H1 (cell line): Measurements from ENCODE around the gene RLBP1. TPM values are rescaled to one million over a fixed set of nuclear protein-coding genes. Genes with fewer than 3 reads are reported as not detected.

Experiments
- CTCF ChIA-PET: fragments of 300-600 bp; sonication (Branson Sonifier 250); formaldehyde crosslinking; loops from one replicate; lab custom pipeline; 2021; ENCODE audit not compliant: partially characterized antibody; lab: Charles Lee
- POLR2A ChIA-PET: fragments of 300-600 bp; sonication (Branson Sonifier 250); formaldehyde crosslinking; loops from one replicate; lab custom pipeline; 2021; ENCODE audit warnings: inconsistent platforms; ENCODE audit not compliant: partially characterized antibody; lab: Charles Lee
- DNase-seq, 2 experiments: peaks; one replicate each; pipeline versions ENCODE4 v3.0.0 to v3.0.0-alpha.2; 2010 to 2022; ENCODE audit warnings: low spot score in 2 of 2, low read depth in 1 of 2, mixed read lengths in 1 of 2
- FAIRE-seq: peaks from 2 replicates; lab custom pipeline; 2011; peaks lifted over from hg19 to GRCh38; lab: Jason Lieb, UNC
- H2AFZ ChIP-seq: 2 replicates; pipeline ENCODE4 v1.8.1; 2012; ENCODE audit warnings: low read length, inconsistent platforms
- H2AK5ac ChIP-seq: 2 replicates; pipeline ENCODE4 v1.6.1; 2013; ENCODE audit warnings: low read depth, low read length
- H2BK120ac ChIP-seq: replicated peaks from 2 replicates; pipeline ENCODE3; 2013; ENCODE audit warnings: low read depth, low read length, inconsistent platforms
- H2BK12ac ChIP-seq: 2 replicates; pipeline ENCODE4 v1.6.1; 2013; ENCODE audit warnings: low read depth, low read length
- H2BK15ac ChIP-seq: 2 replicates; pipeline ENCODE4 v1.6.1; 2013; ENCODE audit warnings: low read length
- H2BK20ac ChIP-seq: 2 replicates; pipeline ENCODE4 v1.6.1; 2013; ENCODE audit warnings: low read length
- H2BK5ac ChIP-seq: 2 replicates; pipeline ENCODE4 v1.6.1; 2013; ENCODE audit warnings: low read depth, low read length
- H3K14ac ChIP-seq: 2 replicates; pipeline ENCODE4 v1.6.1; 2013; ENCODE audit warnings: inconsistent platforms; ENCODE audit not compliant: insufficient read length
- H3K18ac ChIP-seq: 2 replicates; pipeline ENCODE4 v1.6.1; 2013; ENCODE audit warnings: low read length; ENCODE audit errors: extremely low read depth
- H3K23ac ChIP-seq: 2 replicates; pipeline ENCODE4 v1.6.1; 2013; ENCODE audit warnings: inconsistent platforms; ENCODE audit not compliant: insufficient read length
- H3K23me2 ChIP-seq: 2 replicates; pipeline ENCODE4 v1.6.1; 2013; ENCODE audit warnings: low read depth, low read length
- H3K27ac ChIP-seq: 2 replicates; pipeline ENCODE4 v1.6.1; 2011; ENCODE audit warnings: low read depth, low read length, inconsistent platforms
- H3K27me3 ChIP-seq, 4 experiments: replicated peaks in 1 of 4; 1 replicate in 1 of 4; 2 replicates in 3 of 4; pipeline versions ENCODE4 v1.6.1 to v1.8.1; 2011 to 2013; ENCODE audit warnings: low read length in 3 of 4, mild to moderate bottlenecking in 3 of 4, inconsistent platforms in 2 of 4, mixed read lengths in 2 of 4, moderate library complexity in 1 of 4; ENCODE audit not compliant: control insufficient read depth in 3 of 4, insufficient read depth in 3 of 4; ENCODE audit errors: extremely low read depth in 1 of 4
- H3K36me3 ChIP-seq, 4 experiments: 2 replicates each; pipeline versions ENCODE4 v1.6.1 to v1.8.1; 2011 to 2013; ENCODE audit warnings: mild to moderate bottlenecking in 4 of 4, low read length in 3 of 4, moderate library complexity in 2 of 4, control low read depth in 1 of 4, inconsistent platforms in 1 of 4; ENCODE audit not compliant: insufficient read depth in 4 of 4, control insufficient read depth in 2 of 4
- H3K4ac ChIP-seq: replicated peaks from 2 replicates; pipeline ENCODE3; 2013; ENCODE audit warnings: low read length, low read depth, mixed read lengths, inconsistent platforms; ENCODE audit not compliant: insufficient read length
- H3K4me1 ChIP-seq, 4 experiments: replicated peaks in 1 of 4; 1 replicate in 1 of 4; 2 replicates in 3 of 4; pipeline versions ENCODE4 v1.6.1 to v1.8.1; 2011 to 2013; ENCODE audit warnings: low read length in 3 of 4, inconsistent platforms in 2 of 4, mixed read lengths in 1 of 4; ENCODE audit not compliant: insufficient read depth in 4 of 4, control insufficient read depth in 3 of 4
- H3K4me2 ChIP-seq, 2 experiments: 2 replicates each; pipeline versions ENCODE4 v1.6.1 to v1.8.1; 2011 to 2013; ENCODE audit warnings: low read depth in 2 of 2, low read length in 2 of 2, control low read depth in 1 of 2, inconsistent platforms in 1 of 2, mild to moderate bottlenecking in 1 of 2; ENCODE audit not compliant: insufficient read depth in 1 of 2
- H3K4me3 ChIP-seq, 4 experiments: fragments of 200-600, 300-600 bp in 1 of 4; sonication (generic), shearing (Covaris generic), sonication (Bioruptor Twin) in 1 of 4; 2 replicates each; pipeline versions ENCODE4 v1.5.1 to v1.8.1; 2011 to 2016; ENCODE audit warnings: low read length in 4 of 4, low read depth in 3 of 4, control low read depth in 2 of 4, inconsistent platforms in 2 of 4, mild to moderate bottlenecking in 2 of 4, mixed read lengths in 1 of 4, moderate library complexity in 1 of 4; ENCODE audit not compliant: insufficient read depth in 2 of 4; ENCODE audit errors: extremely low read depth in 1 of 4
- H3K56ac ChIP-seq: replicated peaks from 2 replicates; pipeline ENCODE3; 2013; ENCODE audit warnings: low read depth, mild to moderate bottlenecking, mixed read lengths, low read length, inconsistent platforms; ENCODE audit not compliant: insufficient read length
- H3K79me1 ChIP-seq: 2 replicates; pipeline ENCODE4 v1.6.1; 2013; ENCODE audit warnings: low read depth, low read length, control low read depth
- H3K79me2 ChIP-seq, 2 experiments: 2 replicates each; pipeline versions ENCODE4 v1.6.1 to v1.8.1; 2012 to 2013; ENCODE audit warnings: low read length in 2 of 2, mild to moderate bottlenecking in 2 of 2, inconsistent platforms in 1 of 2; ENCODE audit not compliant: insufficient read depth in 2 of 2, control insufficient read depth in 1 of 2
- H3K9ac ChIP-seq, 4 experiments: replicated peaks in 1 of 4; 1 replicate in 1 of 4; 2 replicates in 3 of 4; pipeline versions ENCODE4 v1.6.1 to v1.8.1; 2011 to 2013; ENCODE audit warnings: low read depth in 3 of 4, low read length in 3 of 4, control low read depth in 2 of 4, mild to moderate bottlenecking in 2 of 4, moderate library complexity in 2 of 4, inconsistent platforms in 1 of 4; ENCODE audit errors: extremely low read depth in 1 of 4
- H3K9me3 ChIP-seq, 2 experiments: 2 replicates each; pipeline versions ENCODE4 v1.6.1 to v1.8.1; 2012 to 2013; ENCODE audit warnings: mild to moderate bottlenecking in 2 of 2, moderate library complexity in 2 of 2, control low read depth in 1 of 2, inconsistent platforms in 1 of 2, low read depth in 1 of 2, low read length in 1 of 2, mixed read lengths in 1 of 2; ENCODE audit not compliant: insufficient read depth in 2 of 2
- H4K20me1 ChIP-seq, 2 experiments: replicated peaks in 1 of 2; 2 replicates each; pipeline versions ENCODE3 to v1.8.1; 2011 to 2013; ENCODE audit warnings: inconsistent platforms in 2 of 2, low read length in 2 of 2, mild to moderate bottlenecking in 1 of 2; ENCODE audit not compliant: insufficient read depth in 2 of 2, control insufficient read depth in 1 of 2
- H4K5ac ChIP-seq: 2 replicates; pipeline ENCODE4 v1.6.1; 2013; ENCODE audit warnings: low read length, low read depth, mixed read lengths, inconsistent platforms; ENCODE audit not compliant: insufficient read length
- H4K8ac ChIP-seq: 2 replicates; pipeline ENCODE4 v1.8.0; 2013; ENCODE audit warnings: mild to moderate bottlenecking, moderate library complexity, low read length, inconsistent platforms; ENCODE audit not compliant: insufficient read depth; ENCODE audit errors: extremely low read depth
- H4K91ac ChIP-seq: replicated peaks from 2 replicates; pipeline ENCODE3; 2013; ENCODE audit warnings: low read length, mixed read lengths, inconsistent platforms; ENCODE audit not compliant: insufficient read length
- BCL11A ChIP-seq, 2 experiments: IDR thresholded peaks; one replicate each; pipeline ENCODE4 v1.6.1; 2011; ENCODE audit warnings: low read depth in 2 of 2, low read length in 2 of 2, mild to moderate bottlenecking in 2 of 2
- E2F6 ChIP-seq: IDR thresholded peaks from 2 replicates; pipeline ENCODE4 v1.6.1; 2012; ENCODE audit warnings: inconsistent platforms
- EZH2 ChIP-seq: fragments of 200-600 bp; sonication (generic); IDR thresholded peaks from 2 replicates; pipeline ENCODE4 v1.7.1; 2012; ENCODE audit warnings: low read depth, mild to moderate bottlenecking, moderate library complexity, low read length, inconsistent platforms; ENCODE audit not compliant: severe bottlenecking
- GABPA ChIP-seq: IDR thresholded peaks from 2 replicates; pipeline ENCODE4 v1.6.1; 2011; ENCODE audit warnings: mild to moderate bottlenecking, low read length, moderate library complexity, borderline replicate concordance; ENCODE audit not compliant: insufficient read depth
- HDAC2 ChIP-seq, 2 experiments: fragments of 300-600 bp in 1 of 2; sonication (generic) in 1 of 2; IDR thresholded peaks; 2 replicates each; pipeline ENCODE4 v1.6.1; 2011 to 2012; ENCODE audit warnings: low read depth in 2 of 2, low read length in 2 of 2, mild to moderate bottlenecking in 2 of 2, moderate library complexity in 2 of 2, borderline replicate concordance in 1 of 2, inconsistent platforms in 1 of 2
- KDM1A ChIP-seq: fragments of 200-600, 300-600 bp; sonication (generic); IDR thresholded peaks from 2 replicates; pipeline ENCODE4 v1.7.1; 2016; ENCODE audit warnings: mild to moderate bottlenecking, low read length, borderline replicate concordance
- KDM4A ChIP-seq: IDR thresholded peaks from one replicate; pipeline ENCODE4 v1.7.1; 2012; ENCODE audit warnings: low read depth, mild to moderate bottlenecking, moderate library complexity, low read length, inconsistent platforms; ENCODE audit not compliant: severe bottlenecking
- MAX ChIP-seq: IDR thresholded peaks from 2 replicates; pipeline ENCODE4 v1.6.1; 2012; ENCODE audit warnings: inconsistent platforms
- SAP30 ChIP-seq: fragments of 300-600 bp; sonication (generic); IDR thresholded peaks from 2 replicates; pipeline ENCODE4 v1.7.1; 2012; ENCODE audit warnings: low read length, moderate library complexity, mild to moderate bottlenecking, inconsistent platforms; ENCODE audit not compliant: insufficient read depth, insufficient replicate concordance
- SIRT6 ChIP-seq: IDR thresholded peaks from one replicate; pipeline ENCODE4 v1.7.1; 2012; ENCODE audit warnings: low read length, inconsistent platforms
- SRF ChIP-seq: IDR thresholded peaks from 2 replicates; pipeline ENCODE4 v1.6.1; 2011; ENCODE audit warnings: mild to moderate bottlenecking, low read depth, low read length, moderate library complexity
- TBP ChIP-seq: IDR thresholded peaks from 2 replicates; pipeline ENCODE4 v1.6.1; 2011; ENCODE audit warnings: low read depth, low read length, improper control_type of control experiment
- ZNF274 ChIP-seq: IDR thresholded peaks from 2 replicates; pipeline ENCODE4 v1.7.0; 2012; ENCODE audit warnings: low read length, borderline replicate concordance; ENCODE audit errors: extremely low read depth
- WGBS, 2 experiments: shearing (Covaris generic) in 1 of 2; methylation state at CpG; one replicate each; pipeline versions ENCODE4 v1.1.6 to v1.1.7; 2013 to 2015; ENCODE audit warnings: low lambda C conversion rate in 2 of 2, mixed read lengths in 2 of 2, inconsistent platforms in 1 of 2, low coverage in 1 of 2, missing lambda C conversion rate in 1 of 2; ENCODE audit not compliant: insufficient replicate concordance in 2 of 2, insufficient coverage in 1 of 2, insufficient read length in 1 of 2; ENCODE audit errors: extremely low coverage in 1 of 2, missing lambda C conversion rate in 1 of 2; 5-methylcytosine and 5-hydroxymethylcytosine counted together
- polyA plus RNA-seq, 7 experiments: library from polyadenylated mRNA; depleted of rRNA in 3 of 7; stranded (reverse) in 5 of 7; unstranded in 2 of 7; fragments of >200 nt in 5 of 7; fragments of 200-250 nt in 2 of 7; gene quantifications; 1 replicate in 5 of 7; 2 replicates in 1 of 7; 4 replicates in 1 of 7; pipeline versions ENCODE4 v1.2.1 to v1.2.3, GENCODE V29; 2011 to 2013; ENCODE audit warnings: missing spikeins in 2 of 7, mixed read lengths in 2 of 7
- total RNA-seq: library from RNA; stranded (reverse); fragmentation: NEBNext Ultra II Directional; extraction: Animal tissue kit (Norgen Biotek cat#: 25700); gene quantifications from 2 replicates; pipeline ENCODE4 v1.2.1, GENCODE V29; 2021

The RLBP1 gene
- total and polyA plus RNA-seq, 2 of the 8 experiments (the other 6 are each of a cell fraction or from before 2014, with no cell fraction given) = 0.05 TPM; not detected in 1

GRCh38 chr15:89192136-89192535 lies 29.2 kb downstream of the RLBP1 start:
- H2BK20ac ChIP-seq = no peak overlapping the region
- H2BK120ac ChIP-seq = no peak overlapping the region
- H3K36me3 ChIP-seq = peaks cover 0 to 4% (median 2%) of the 10 kb centered on the region in 4 experiments; a peak in 2 of 8 replicates
- H3K14ac ChIP-seq = no peak overlapping the region
- no peak overlapping the region for H2AFZ ChIP-seq
- no peak for DNase-seq
- no peak overlapping the region for H3K23ac ChIP-seq
- FAIRE-seq = no peak
- no peaks in the 10 kb centered on the region for H3K27me3 ChIP-seq
- no peak overlapping the region for H3K27ac ChIP-seq
- no peak overlapping the region for H3K56ac ChIP-seq
- no peak overlapping the region for H3K4ac ChIP-seq
- H3K23me2 ChIP-seq = no peaks in the 10 kb centered on the region
- H4K91ac ChIP-seq = no peak overlapping the region
- no peak overlapping the region for H2AK5ac ChIP-seq
- POLR2A ChIA-PET = no interaction called here
- no peak overlapping the region for H4K8ac ChIP-seq
- no peaks in the 10 kb centered on the region for H3K79me2 ChIP-seq
- no peaks in the 10 kb centered on the region for H3K9me3 ChIP-seq
- H2BK12ac ChIP-seq = no peak overlapping the region
- H2BK15ac ChIP-seq = no peak overlapping the region
- H3K4me3 ChIP-seq = no peak overlapping the region
- H4K20me1 ChIP-seq = peaks cover 0 to 2% of the 10 kb centered on the region in 2 experiments
- no peak overlapping the region for H4K5ac ChIP-seq
- no peak overlapping the region for H3K4me2 ChIP-seq
- H3K4me1 ChIP-seq = peaks cover 0 to 7% (median 2%) of the 10 kb centered on the region in 4 experiments; a peak in 4 of 7 replicates
- 85% methylated on average over 2 of the region's 2 CpGs; no CpG with 5 or more reads in 1 of the 2 experiments for WGBS, 2 experiments
- CTCF ChIA-PET = interaction anchor here (1.2 to 5.5 kb wide), 2 partner anchors 14 to 135 kb away, joined by 3 to 36 read pairs; no protein-coding TSS in a partner anchor
- H3K18ac ChIP-seq = no peak overlapping the region
- H2BK5ac ChIP-seq = no peak overlapping the region
- no peaks in the 10 kb centered on the region for H3K79me1 ChIP-seq
- no peak overlapping the region for H3K9ac ChIP-seq
- TF ChIP-seq MAX (no peak), SAP30 (no peak), ZNF274 (no peak), SRF (no peak), TBP (no peak), E2F6 (no peak), EZH2 (no peak), SIRT6 (no peak), KDM1A (no peak), KDM4A (no peak), GABPA (no peak), BCL11A (IDR thresholded peaks at IDR 0.05; ENCODE audit: low read depth in 2 of 2, low read length in 2 of 2) (no peak), HDAC2 (IDR thresholded peaks at IDR 0.05; ENCODE audit: borderline replicate concordance in 1 of 2, low read depth in 2 of 2, low read length in 2 of 2) (no peak)
